ENCODE results near the gene KRT35.

GRCh38 chr17:41503202-41503601 is 22.3 kb upstream of the KRT35 start:
- no peak for TF ChIP-seq CTCF (IDR thresholded peaks at IDR 0.05)
- no peak for TF ChIP-seq POLR2A (IDR thresholded peaks at IDR 0.05)
- no peak for TF ChIP-seq POLR2AphosphoS5 (IDR thresholded peaks at IDR 0.05)
- no peak for TF ChIP-seq EP300 (IDR thresholded peaks at IDR 0.05)
